H4 (cell line): ENCODE results near the gene ZNF581. TPM values are rescaled to one million over a fixed set of nuclear protein-coding genes. Genes with fewer than 3 reads are reported as not detected.

Source experiments
- DNase-seq: peaks from one replicate; pipeline ENCODE4 v3.0.0-alpha.2; 2015; ENCODE audit warnings: low spot score
- total RNA-seq: library from RNA; depleted of rRNA; stranded (reverse); fragments of >200 nt; shearing (Covaris generic); gene quantifications from 2 replicates; pipeline ENCODE4 v1.2.3, GENCODE V29; 2014; rRNA removed

ZNF581 gene
- total RNA-seq, 1 experiment from 2014 or later, result 28.9 TPM

DNA sequence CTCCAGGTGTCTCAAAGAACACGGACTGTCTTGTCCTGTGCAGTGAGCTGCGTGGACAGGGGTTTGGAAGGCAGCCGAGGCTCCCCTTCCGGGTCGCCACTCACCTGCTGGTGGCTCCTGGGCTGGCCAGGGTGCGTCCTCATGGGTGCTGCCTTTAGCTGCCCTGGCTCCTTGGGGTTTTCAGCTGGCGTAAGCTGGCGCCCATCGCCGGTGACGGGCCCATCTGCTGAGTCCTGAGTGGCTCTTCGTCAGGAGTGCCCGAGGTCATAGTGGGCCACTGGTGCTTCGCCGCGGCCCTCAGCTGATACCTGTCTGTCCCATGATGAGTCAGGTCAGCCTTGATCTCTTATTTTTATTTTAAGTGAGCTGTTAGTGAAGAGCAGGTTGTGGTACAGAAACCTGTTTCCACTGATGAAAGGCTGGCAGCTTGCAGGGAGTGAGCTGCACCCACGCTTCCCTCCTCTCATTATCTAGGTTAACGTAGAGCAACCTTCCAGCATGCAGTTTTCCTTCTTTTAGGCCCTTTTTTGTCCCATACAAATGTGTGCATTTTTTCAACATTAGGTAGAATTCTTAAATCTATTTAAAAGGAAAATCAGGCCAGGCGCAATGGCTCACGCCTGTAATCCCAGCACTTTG, 50.0 kb downstream of the ZNF581 start:
- no peak for DNase-seq

GRCh38 chr19:55694241-55694655, 50.8 kb downstream of the ZNF581 start:
- DNase-seq, result no peak

DNA sequence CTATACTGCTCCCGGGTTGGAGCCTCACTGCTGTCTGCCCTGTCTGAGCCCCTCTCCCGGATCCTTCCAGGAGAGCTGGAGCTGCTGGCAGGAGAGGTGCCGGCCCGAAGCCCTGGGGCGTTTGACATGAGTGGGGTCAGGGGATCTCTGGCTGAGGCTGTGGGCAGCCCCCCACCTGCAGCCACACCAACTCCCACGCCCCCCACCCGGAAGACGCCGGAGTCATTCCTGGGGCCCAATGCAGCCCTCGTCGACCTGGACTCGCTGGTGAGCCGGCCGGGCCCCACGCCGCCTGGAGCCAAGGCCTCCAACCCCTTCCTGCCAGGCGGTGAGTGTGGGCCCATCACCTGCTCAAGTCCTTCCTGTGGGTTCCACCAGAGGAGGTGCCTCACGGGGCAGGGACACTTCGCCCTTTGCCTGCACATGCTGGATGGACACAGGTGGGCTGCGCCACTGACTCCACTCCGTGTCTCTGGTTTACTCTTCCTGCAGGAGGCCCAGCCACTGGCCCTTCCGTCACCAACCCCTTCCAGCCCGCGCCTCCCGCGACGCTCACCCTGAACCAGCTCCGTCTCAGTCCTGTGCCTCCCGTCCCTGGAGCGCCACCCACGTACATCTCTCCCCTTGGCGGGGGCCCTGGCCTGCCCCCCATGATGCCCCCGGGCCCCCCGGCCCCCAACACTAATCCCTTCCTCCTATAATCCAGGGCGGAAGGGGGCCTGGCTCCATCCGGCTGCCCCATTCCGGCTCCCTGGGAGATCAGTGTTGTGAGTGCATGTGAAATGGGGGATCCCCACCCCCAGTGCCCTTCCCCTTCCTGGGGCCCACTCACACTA, 51.4 kb downstream of the ZNF581 start:
- no peak for DNase-seq

Other genes with a start within 250 kb of the ZNF581 start
- gene UBE2S, start 235.9 kb upstream of the ZNF581 start, total RNA-seq, result 284 and 324 TPM in 2 replicates
- gene SHISA7, start 200.3 kb upstream of the ZNF581 start, total RNA-seq, result not detected in 2 replicates
- gene ISOC2, start 182.0 kb upstream of the ZNF581 start, total RNA-seq, result 187 and 279 TPM in 2 replicates
- gene C19orf85, start 178.9 kb upstream of the ZNF581 start, total RNA-seq, result not detected in 2 replicates
- gene ZNF628, start 167.0 kb upstream of the ZNF581 start, total RNA-seq, result 1.4 and 3.9 TPM in 2 replicates
- 28.0 and 28.9 TPM in 2 replicates for gene NAT14, start 158.5 kb upstream of the ZNF581 start, total RNA-seq
- gene SSC5D, start 155.2 kb upstream of the ZNF581 start, total RNA-seq, result 0.23 and 0.29 TPM in 2 replicates
- gene SBK2, start 106.5 kb upstream of the ZNF581 start, total RNA-seq, result not detected in 2 replicates
- gene SBK3, start 98.1 kb upstream of the ZNF581 start, total RNA-seq, result not detected in 2 replicates
- 2.5 and 4.6 TPM in 2 replicates for gene ZNF579, start 62.8 kb upstream of the ZNF581 start, total RNA-seq
- 5.1 and 7.8 TPM in 2 replicates for gene FIZ1, start 44.1 kb upstream of the ZNF581 start, total RNA-seq
- 16.7 and 21.9 TPM in 2 replicates for gene ZNF524, start 43.4 kb upstream of the ZNF581 start, total RNA-seq
- gene ZNF865, start 38.0 kb upstream of the ZNF581 start, total RNA-seq, result 1.0 TPM in 2 replicates
- gene ZNF784, start 19.1 kb upstream of the ZNF581 start, total RNA-seq, result 5.2 and 7.2 TPM in 2 replicates
- gene ZNF580, start 2.6 kb upstream of the ZNF581 start, total RNA-seq, result 9.6 and 19.2 TPM in 2 replicates
- gene CCDC106, start 4.6 kb downstream of the ZNF581 start, total RNA-seq, result 0.45 and 2.4 TPM in 2 replicates
- gene U2AF2, start 11.4 kb downstream of the ZNF581 start, total RNA-seq, result 95.5 and 121 TPM in 2 replicates
- 43.6 and 59.6 TPM in 2 replicates for gene EPN1, start 31.6 kb downstream of the ZNF581 start, total RNA-seq
- gene NLRP9, start 94.8 kb downstream of the ZNF581 start, total RNA-seq, result not detected in 2 replicates
- 7.7 and 12.4 TPM in 2 replicates for gene RFPL4A, start 115.4 kb downstream of the ZNF581 start, total RNA-seq
- gene RFPL4AL1, start 125.5 kb downstream of the ZNF581 start, total RNA-seq, result 1.8 TPM in 1 of 2 replicates, not detected in the other
- 2.1 and 2.4 TPM in 2 replicates for gene NLRP11, start 188.3 kb downstream of the ZNF581 start, total RNA-seq
- 4.7 and 7.9 TPM in 2 replicates for gene NLRP4, start 192.9 kb downstream of the ZNF581 start, total RNA-seq